ENCODE results near the gene TXNDC12.
"Not testable (repeated sequence)": the region's sequence is repeated elsewhere in the genome, so short reads cannot be mapped to it uniquely, and the experiment has no call there.

- not testable (repeated sequence) for TF ChIP-seq CTCF, EZH2phosphoT487, EZH2 (IDR thresholded peaks at IDR 0.05)
These were observed 49.4 kb downstream of the TXNDC12 start for GRCh38 chr1:52005548-52005947.

Data from neural progenitor cell (in vitro differentiated cells).